Smooth muscle cell (in vitro differentiated cells): ENCODE results near the gene NDUFB4. TPM values are rescaled to one million over a fixed set of nuclear protein-coding genes. Genes with fewer than 3 reads are reported as not detected.

Experiments used
- DNase-seq: peaks from one replicate; lab custom pipeline; 2025; ENCODE audit not compliant: unreplicated experiment; lab: John Stamatoyannopoulos, UW
- H2AFZ ChIP-seq: fragments of 200-600 bp; sonication (generic); 2 replicates; pipeline ENCODE4 v1.6.0; 2016; ENCODE audit warnings: antibody characterized with exemption, low read depth, mild to moderate bottlenecking
- H3F3A ChIP-seq: fragments of 200-600 bp; sonication (generic); 2 replicates; pipeline ENCODE4 v1.6.0; 2017; ENCODE audit warnings: antibody characterized with exemption, low read depth
- H3K27ac ChIP-seq: fragments of 200-600 bp; sonication (generic); 2 replicates; pipeline ENCODE4 v1.5.1; 2016; ENCODE audit warnings: low read depth, mild to moderate bottlenecking
- H3K27me3 ChIP-seq: fragments of 200-600 bp; sonication (generic); 2 replicates; pipeline ENCODE4 v1.6.1; 2016; ENCODE audit warnings: low read depth, mild to moderate bottlenecking
- H3K36me3 ChIP-seq: fragments of 200-600 bp; sonication (generic); 2 replicates; pipeline ENCODE4 v1.5.1; 2016; ENCODE audit warnings: low read depth
- H3K4me1 ChIP-seq: fragments of 200-600 bp; sonication (generic); 2 replicates; pipeline ENCODE4 v1.5.1; 2016; ENCODE audit warnings: low read depth
- H3K4me2 ChIP-seq: fragments of 200-600 bp; sonication (generic); 2 replicates; pipeline ENCODE4 v1.6.0; 2016; ENCODE audit warnings: mild to moderate bottlenecking
- H3K4me3 ChIP-seq: fragments of 200-600 bp; sonication (generic); 2 replicates; pipeline ENCODE4 v1.5.1; 2016; ENCODE audit warnings: mild to moderate bottlenecking
- H3K79me2 ChIP-seq: fragments of 200-600 bp; sonication (generic); 2 replicates; pipeline ENCODE4 v1.6.0; 2016; ENCODE audit warnings: low read depth, mild to moderate bottlenecking
- H3K9ac ChIP-seq: fragments of 200-600 bp; sonication (generic); 2 replicates; pipeline ENCODE4 v1.6.0; 2016; ENCODE audit warnings: low read depth
- H3K9me3 ChIP-seq: fragments of 200-600 bp; sonication (generic); replicated peaks from 2 replicates; pipeline ENCODE4 v1.5.1; 2016; ENCODE audit warnings: low read depth
- H4K20me1 ChIP-seq: fragments of 200-600 bp; sonication (generic); 2 replicates; pipeline ENCODE4 v1.6.0; 2016; ENCODE audit warnings: low read depth
- CTCF ChIP-seq: fragments of 200-600 bp; sonication (generic); IDR thresholded peaks from 2 replicates; pipeline ENCODE4 v1.5.1; 2017; ENCODE audit warnings: borderline replicate concordance, mild to moderate bottlenecking, antibody characterized with exemption; ENCODE audit not compliant: insufficient read depth, poor library complexity, severe bottlenecking
- WGBS: methylation state at CpG from one replicate; pipeline ENCODE4 v1.1.7; 2016; ENCODE audit warnings: low lambda C conversion rate; 5-methylcytosine and 5-hydroxymethylcytosine counted together
- polyA plus RNA-seq: library from polyadenylated mRNA; unstranded; fragments of >200 nt; fragmentation: Nextera tagmentation; extraction: Ambion mirVana; gene quantifications from 2 replicates; pipeline ENCODE4 v1.2.1, GENCODE V29; 2016
- total RNA-seq: library from RNA; depleted of rRNA; stranded (reverse); fragments of >200 nt; gene quantifications from 2 replicates; pipeline ENCODE4 v1.2.3, GENCODE V29; 2014

NDUFB4 gene
- total and polyA plus RNA-seq, 2 experiments from 2014 or later: 270 to 493 TPM

- WGBS: 90% methylated on average over 2 of the region's 2 CpGs
- Histone ChIP-seq H3K4me3 (no peak overlapping the region), H3K4me2 (no peak overlapping the region), H3K36me3 (no peaks in the 10 kb centered on the region), H3K27ac (peak overlapping the region; percentile 94), H3K9ac (peak overlapping the region; percentile 72), H3K27me3 (no peaks in the 10 kb centered on the region), H2AFZ (no peak overlapping the region), H3K79me2 (no peaks in the 10 kb centered on the region), H3F3A (peaks cover 4% of the 10 kb centered on the region), H3K9me3 (no peaks in the 10 kb centered on the region), H3K4me1 (peaks cover 6% of the 10 kb centered on the region), H4K20me1 (no peaks in the 10 kb centered on the region)
- DNase-seq: no peak
- no peak for TF ChIP-seq CTCF
Observed at GRCh38 chr3:120641696-120642246, 45.6 kb downstream of the NDUFB4 start.

- Histone ChIP-seq H3K27me3 (no peaks in the 10 kb centered on the region), H3K4me2 (peak overlapping the region; percentile 33), H3F3A (peaks cover 4% of the 10 kb centered on the region), H3K9ac (peak overlapping the region; percentile 72), H4K20me1 (no peaks in the 10 kb centered on the region), H3K27ac (peak overlapping the region; percentile 94), H2AFZ (peak overlapping the region; percentile 31), H3K4me3 (no peak overlapping the region), H3K4me1 (peaks cover 6% of the 10 kb centered on the region), H3K9me3 (no peaks in the 10 kb centered on the region), H3K79me2 (no peaks in the 10 kb centered on the region), H3K36me3 (no peaks in the 10 kb centered on the region)
- 50% methylated on average over 4 of the region's 4 CpGs for WGBS
- no peak for TF ChIP-seq CTCF
- DNase-seq: no peak
Observed at GRCh38 chr3:120642368-120642948, 46.3 kb downstream of the NDUFB4 start.

GRCh38 chr3:120645083-120645845 is 49.1 kb downstream of the NDUFB4 start:
- Histone ChIP-seq H3K79me2 (no peaks in the 10 kb centered on the region), H3K4me1 (peaks cover 6% of the 10 kb centered on the region), H3F3A (peaks cover 4% of the 10 kb centered on the region), H3K36me3 (no peaks in the 10 kb centered on the region), H3K4me3 (no peak overlapping the region), H3K9ac (peak overlapping the region; percentile 34), H2AFZ (peak overlapping the region; percentile 72), H3K27me3 (no peaks in the 10 kb centered on the region), H4K20me1 (no peaks in the 10 kb centered on the region), H3K27ac (peak overlapping the region; percentile 94), H3K4me2 (peak overlapping the region; percentile 54), H3K9me3 (no peaks in the 10 kb centered on the region)
- no peak for TF ChIP-seq CTCF
- DNase-seq: no peak
- WGBS: 40% methylated on average over 5 of the region's 5 CpGs
